Thyroid gland (tissue), 4 donors: Measurements from ENCODE around the gene CCDC81. TPM values are rescaled to one million over a fixed set of nuclear protein-coding genes. Genes with fewer than 3 reads are reported as not detected.

Experiments
- DNase-seq, 2 donors: peaks; one replicate each; pipeline ENCODE4 v3.0.0-alpha.2; 2019
- H3K27ac ChIP-seq, 3 donors: fragments of 200-600 bp; sonication (generic); 1 replicate in 2 of 3; 2 replicates in 1 of 3; pipeline ENCODE4 v1.5.1; 2016 to 2019; ENCODE audit warnings: mild to moderate bottlenecking in 1 of 3, moderate library complexity in 1 of 3
- H3K27me3 ChIP-seq: fragments of 200-600 bp; sonication (generic); one replicate; pipeline ENCODE4 v1.5.1; 2019
- H3K36me3 ChIP-seq, 2 donors: fragments of 200-600 bp; sonication (generic); one replicate each; pipeline ENCODE4 v1.5.1; 2016 to 2019
- H3K4me1 ChIP-seq, 2 donors: fragments of 200-600 bp; sonication (generic); one replicate each; pipeline ENCODE4 v1.5.1; 2017 to 2019
- H3K4me3 ChIP-seq, 3 donors: fragments of 200-600 bp; sonication (generic); replicated peaks in 1 of 3; 1 replicate in 2 of 3; 2 replicates in 1 of 3; pipeline ENCODE4 v1.5.1; 2016; ENCODE audit warnings: mild to moderate bottlenecking in 1 of 3
- H3K9me3 ChIP-seq: fragments of 200-600 bp; sonication (generic); one replicate; pipeline ENCODE4 v1.5.1; 2017
- CTCF ChIP-seq, 6 experiments: fragments of 200-600 bp in 3 of 6; fragments of 450-650 bp in 3 of 6; sonication (generic) in 3 of 6; IDR thresholded peaks; one replicate each; pipeline ENCODE4 v1.5.1; 2016 to 2019; ENCODE audit warnings: antibody characterized with exemption in 6 of 6, mild to moderate bottlenecking in 2 of 6, inconsistent platforms in 1 of 6, moderate library complexity in 1 of 6
- POLR2A ChIP-seq, 2 donors: fragments of 450-650 bp; IDR thresholded peaks; one replicate each; pipeline ENCODE4 v1.6.1; 2017; ENCODE audit warnings: antibody characterized with exemption in 2 of 2, mild to moderate bottlenecking in 2 of 2, moderate library complexity in 1 of 2
- WGBS, 2 donors: methylation state at CpG; one replicate each; pipeline ENCODE4 v1.1.5; 2017; 5-methylcytosine and 5-hydroxymethylcytosine counted together
- intact Hi-C: fragments of 100-400 bp; cut with DNase I; formaldehyde crosslinking; loops from one replicate; pipeline ENCODE4 v1.15.1; 2023
- total RNA-seq, 4 donors: library from RNA; depleted of rRNA; stranded (reverse); fragments of >200 nt; gene quantifications; one replicate each; pipeline ENCODE4 v1.2.3, GENCODE V29; 2016

CCDC81 gene
- total RNA-seq, 4 donors from 2014 or later = 0.34 to 5.0 (median 2.8) TPM

GRCh38 chr11:86442827-86443226 is 68.1 kb downstream of the CCDC81 start:
- no peak overlapping the region for H3K4me3 ChIP-seq
- no peak for TF ChIP-seq POLR2A (IDR thresholded peaks at IDR 0.05)
- TF ChIP-seq CTCF (IDR thresholded peaks at IDR 0.05) = no peak
- no peaks in the 10 kb centered on the region for H3K27me3 ChIP-seq
- no peak overlapping the region for H3K27ac ChIP-seq
- 81 to 88% methylated on average over 4 to 5 of the region's 5 CpGs for WGBS, 2 donors
- no peak for DNase-seq
- no peaks in the 10 kb centered on the region for H3K36me3 ChIP-seq
- peaks cover 14 to 26% of the 10 kb centered on the region in 2 donors for H3K4me1 ChIP-seq
- no peaks in the 10 kb centered on the region for H3K9me3 ChIP-seq
- intact Hi-C loops = no loop called here

GRCh38 chr11:86443415-86443814 is 68.7 kb downstream of the CCDC81 start:
- Histone ChIP-seq H3K27ac (no peak overlapping the region), H3K4me3 (no peak overlapping the region), H3K36me3 (no peaks in the 10 kb centered on the region), H3K27me3 (no peaks in the 10 kb centered on the region), H3K9me3 (no peaks in the 10 kb centered on the region), H3K4me1 (peaks cover 14 to 26% of the 10 kb centered on the region in 2 donors)
- intact Hi-C loops = no loop called here
- TF ChIP-seq POLR2A (IDR thresholded peaks at IDR 0.05) (no peak), CTCF (IDR thresholded peaks at IDR 0.05) (no peak)
- no peak for DNase-seq
- WGBS, 2 donors = 0% methylated on average over 1 of the region's 1 CpG

- DNase-seq = no peak
- Histone ChIP-seq H3K27me3 (no peaks in the 10 kb centered on the region), H3K36me3 (no peaks in the 10 kb centered on the region), H3K27ac (no peak overlapping the region), H3K4me1 (peaks cover 10 to 23% of the 10 kb centered on the region in 2 donors), H3K9me3 (no peaks in the 10 kb centered on the region), H3K4me3 (no peak overlapping the region)
- intact Hi-C loops = no loop called here
- 100% methylated on average over 1 of the region's 1 CpG for WGBS, 2 donors
- TF ChIP-seq CTCF (IDR thresholded peaks at IDR 0.05) = no peak
- TF ChIP-seq POLR2A (IDR thresholded peaks at IDR 0.05) = no peak
Observed at GRCh38 chr11:86444981-86445380, 70.3 kb downstream of the CCDC81 start.

- TF ChIP-seq CTCF (IDR thresholded peaks at IDR 0.05) (no peak), POLR2A (IDR thresholded peaks at IDR 0.05) (no peak)
- no peaks in the 10 kb centered on the region for H3K36me3 ChIP-seq
- H3K4me3 ChIP-seq = no peak overlapping the region
- no peak overlapping the region for H3K27ac ChIP-seq
- peaks cover 0 to 12% of the 10 kb centered on the region in 2 donors for H3K4me1 ChIP-seq
- no peaks in the 10 kb centered on the region for H3K27me3 ChIP-seq
- H3K9me3 ChIP-seq = no peaks in the 10 kb centered on the region
- whole genome bisulfite sequencing, 2 donors = 95 to 96% methylated on average over 8 of the region's 8 CpGs
- intact Hi-C loops = no loop called here
- DNase-seq = no peak
Observed at GRCh38 chr11:86446163-86446923, 71.7 kb downstream of the CCDC81 start.

GRCh38 chr11:86446924-86447285 is 72.2 kb downstream of the CCDC81 start:
- Histone ChIP-seq H3K27me3 (no peaks in the 10 kb centered on the region), H3K36me3 (no peaks in the 10 kb centered on the region)
- intact Hi-C loops = no loop called here

More at GRCh38 chr11:86446924-86447285, 72.2 kb downstream of the CCDC81 start:
- WGBS, 2 donors = 94 to 97% methylated on average over 12 of the region's 12 CpGs
- H3K9me3 ChIP-seq = no peaks in the 10 kb centered on the region
- H3K27ac ChIP-seq = no peak overlapping the region
- no peak for DNase-seq
- no peak overlapping the region for H3K4me3 ChIP-seq
- no peak for TF ChIP-seq POLR2A (IDR thresholded peaks at IDR 0.05)
- no peak for TF ChIP-seq CTCF (IDR thresholded peaks at IDR 0.05)
- H3K4me1 ChIP-seq = peaks cover 0 to 12% of the 10 kb centered on the region in 2 donors
